Measurements from ENCODE around the gene C1orf159. TPM values are rescaled to one million over a fixed set of nuclear protein-coding genes. Genes with fewer than 3 reads are reported as not detected.

Gene C1orf159
- total and polyA plus RNA-seq, 2 of the 8 experiments (the other 6 are each of a cell fraction or from before 2014, with no cell fraction given) = 10.0 to 10.9 TPM

DNA sequence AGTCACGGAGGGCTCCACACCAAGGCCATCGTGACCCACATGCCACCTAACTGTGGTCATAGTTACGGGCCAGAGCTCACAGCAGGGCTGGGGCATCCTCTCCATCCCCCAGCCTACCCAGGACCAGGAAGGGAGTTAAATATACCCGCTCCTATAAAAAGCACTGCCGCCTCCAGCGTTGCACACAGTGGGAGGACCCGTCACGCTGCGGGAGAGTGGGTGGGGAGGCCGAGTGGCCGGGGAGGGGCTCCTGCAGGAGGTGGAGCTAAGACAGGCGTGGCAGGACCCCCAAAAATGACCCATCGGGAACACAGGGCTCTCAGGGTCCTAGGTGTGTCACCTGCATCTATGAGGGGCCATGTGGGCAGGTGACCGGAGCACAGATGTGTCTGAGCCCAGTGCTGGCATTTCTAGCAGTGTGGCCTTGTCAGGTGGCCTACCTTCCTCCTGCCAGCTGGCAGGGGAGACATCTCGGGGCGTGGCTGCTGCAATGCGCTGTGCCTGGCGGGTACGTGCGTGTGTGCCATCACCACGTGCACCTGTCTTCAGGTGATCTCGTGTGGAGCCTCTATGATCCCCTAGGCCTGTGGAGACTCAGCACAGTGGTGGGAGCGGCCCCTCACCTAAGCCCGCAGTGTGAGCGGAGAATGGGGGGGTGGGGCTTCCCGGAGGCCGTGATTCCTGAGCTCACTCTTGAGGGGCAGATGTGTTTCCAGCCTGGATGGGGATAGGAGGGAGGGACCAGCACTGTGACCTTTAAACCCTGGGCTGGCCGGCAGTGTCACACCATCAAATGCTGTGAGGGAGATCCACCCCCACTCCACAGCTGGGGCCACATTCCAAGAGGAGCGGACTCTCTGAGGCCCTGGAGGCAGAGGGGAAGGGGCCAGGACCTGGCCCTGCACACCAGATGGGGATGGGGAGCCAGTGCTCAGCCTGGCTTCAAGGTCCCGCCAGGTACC is 78.2 kb downstream of the C1orf159 start (continued):
- no peak for TF ChIP-seq CBX8 (IDR thresholded peaks at IDR 0.05; ENCODE audit: borderline replicate concordance, low read depth, low read length)
- no peak for TF ChIP-seq KDM4A (IDR thresholded peaks at IDR 0.05; ENCODE audit: low read depth, low read length, severe bottlenecking)
- TF ChIP-seq SP2 (IDR thresholded peaks at IDR 0.05; ENCODE audit: low read length) = no peak
- TF ChIP-seq MAX (IDR thresholded peaks at IDR 0.05) = no peak
- no peak for TF ChIP-seq GTF2F1 (IDR thresholded peaks at IDR 0.05; ENCODE audit: borderline replicate concordance, low read depth, low read length)
- TF ChIP-seq SRF (IDR thresholded peaks at IDR 0.05; ENCODE audit: low read depth, low read length) = no peak
- TF ChIP-seq BRCA1 (IDR thresholded peaks at IDR 0.05; ENCODE audit: low read depth, low read length) = no peak
- no peak for TF ChIP-seq EZH2 (IDR thresholded peaks at IDR 0.05; ENCODE audit: low read depth, low read length, severe bottlenecking)
- TF ChIP-seq SP1 (IDR thresholded peaks at IDR 0.05; ENCODE audit: low read depth, low read length) = no peak

Measured in H1 (cell line).